H1 (cell line): Measurements from ENCODE around the gene NRXN2. TPM values are rescaled to one million over a fixed set of nuclear protein-coding genes. Genes with fewer than 3 reads are reported as not detected.

Source experiments
- CTCF ChIA-PET: fragments of 300-600 bp; sonication (Branson Sonifier 250); formaldehyde crosslinking; loops from one replicate; lab custom pipeline; 2021; ENCODE audit not compliant: partially characterized antibody; lab: Charles Lee
- POLR2A ChIA-PET: fragments of 300-600 bp; sonication (Branson Sonifier 250); formaldehyde crosslinking; loops from one replicate; lab custom pipeline; 2021; ENCODE audit warnings: inconsistent platforms; ENCODE audit not compliant: partially characterized antibody; lab: Charles Lee
- DNase-seq, 2 experiments: peaks; one replicate each; pipeline versions ENCODE4 v3.0.0 to v3.0.0-alpha.2; 2010 to 2022; ENCODE audit warnings: low spot score in 2 of 2, low read depth in 1 of 2, mixed read lengths in 1 of 2
- FAIRE-seq: peaks from 2 replicates; lab custom pipeline; 2011; peaks lifted over from hg19 to GRCh38; lab: Jason Lieb, UNC
- H2AFZ ChIP-seq: 2 replicates; pipeline ENCODE4 v1.8.1; 2012; ENCODE audit warnings: low read length, inconsistent platforms
- H2AK5ac ChIP-seq: 2 replicates; pipeline ENCODE4 v1.6.1; 2013; ENCODE audit warnings: low read depth, low read length
- H2BK120ac ChIP-seq: replicated peaks from 2 replicates; pipeline ENCODE3; 2013; ENCODE audit warnings: low read depth, low read length, inconsistent platforms
- H2BK12ac ChIP-seq: 2 replicates; pipeline ENCODE4 v1.6.1; 2013; ENCODE audit warnings: low read depth, low read length
- H2BK15ac ChIP-seq: 2 replicates; pipeline ENCODE4 v1.6.1; 2013; ENCODE audit warnings: low read length
- H2BK20ac ChIP-seq: 2 replicates; pipeline ENCODE4 v1.6.1; 2013; ENCODE audit warnings: low read length
- H2BK5ac ChIP-seq: 2 replicates; pipeline ENCODE4 v1.6.1; 2013; ENCODE audit warnings: low read depth, low read length
- H3K14ac ChIP-seq: 2 replicates; pipeline ENCODE4 v1.6.1; 2013; ENCODE audit warnings: inconsistent platforms; ENCODE audit not compliant: insufficient read length
- H3K18ac ChIP-seq: 2 replicates; pipeline ENCODE4 v1.6.1; 2013; ENCODE audit warnings: low read length; ENCODE audit errors: extremely low read depth
- H3K23ac ChIP-seq: 2 replicates; pipeline ENCODE4 v1.6.1; 2013; ENCODE audit warnings: inconsistent platforms; ENCODE audit not compliant: insufficient read length
- H3K23me2 ChIP-seq: 2 replicates; pipeline ENCODE4 v1.6.1; 2013; ENCODE audit warnings: low read depth, low read length
- H3K27ac ChIP-seq: 2 replicates; pipeline ENCODE4 v1.6.1; 2011; ENCODE audit warnings: low read depth, low read length, inconsistent platforms
- H3K27me3 ChIP-seq, 4 experiments: replicated peaks in 1 of 4; 1 replicate in 1 of 4; 2 replicates in 3 of 4; pipeline versions ENCODE4 v1.6.1 to v1.8.1; 2011 to 2013; ENCODE audit warnings: low read length in 3 of 4, mild to moderate bottlenecking in 3 of 4, inconsistent platforms in 2 of 4, mixed read lengths in 2 of 4, moderate library complexity in 1 of 4; ENCODE audit not compliant: control insufficient read depth in 3 of 4, insufficient read depth in 3 of 4; ENCODE audit errors: extremely low read depth in 1 of 4
- H3K36me3 ChIP-seq, 4 experiments: 2 replicates each; pipeline versions ENCODE4 v1.6.1 to v1.8.1; 2011 to 2013; ENCODE audit warnings: mild to moderate bottlenecking in 4 of 4, low read length in 3 of 4, moderate library complexity in 2 of 4, control low read depth in 1 of 4, inconsistent platforms in 1 of 4; ENCODE audit not compliant: insufficient read depth in 4 of 4, control insufficient read depth in 2 of 4
- H3K4ac ChIP-seq: replicated peaks from 2 replicates; pipeline ENCODE3; 2013; ENCODE audit warnings: low read length, low read depth, mixed read lengths, inconsistent platforms; ENCODE audit not compliant: insufficient read length
- H3K4me1 ChIP-seq, 4 experiments: replicated peaks in 1 of 4; 1 replicate in 1 of 4; 2 replicates in 3 of 4; pipeline versions ENCODE4 v1.6.1 to v1.8.1; 2011 to 2013; ENCODE audit warnings: low read length in 3 of 4, inconsistent platforms in 2 of 4, mixed read lengths in 1 of 4; ENCODE audit not compliant: insufficient read depth in 4 of 4, control insufficient read depth in 3 of 4
- H3K4me2 ChIP-seq, 2 experiments: 2 replicates each; pipeline versions ENCODE4 v1.6.1 to v1.8.1; 2011 to 2013; ENCODE audit warnings: low read depth in 2 of 2, low read length in 2 of 2, control low read depth in 1 of 2, inconsistent platforms in 1 of 2, mild to moderate bottlenecking in 1 of 2; ENCODE audit not compliant: insufficient read depth in 1 of 2
- H3K4me3 ChIP-seq, 4 experiments: fragments of 200-600, 300-600 bp in 1 of 4; sonication (generic), shearing (Covaris generic), sonication (Bioruptor Twin) in 1 of 4; 2 replicates each; pipeline versions ENCODE4 v1.5.1 to v1.8.1; 2011 to 2016; ENCODE audit warnings: low read length in 4 of 4, low read depth in 3 of 4, control low read depth in 2 of 4, inconsistent platforms in 2 of 4, mild to moderate bottlenecking in 2 of 4, mixed read lengths in 1 of 4, moderate library complexity in 1 of 4; ENCODE audit not compliant: insufficient read depth in 2 of 4; ENCODE audit errors: extremely low read depth in 1 of 4
- H3K56ac ChIP-seq: replicated peaks from 2 replicates; pipeline ENCODE3; 2013; ENCODE audit warnings: low read depth, mild to moderate bottlenecking, mixed read lengths, low read length, inconsistent platforms; ENCODE audit not compliant: insufficient read length
- H3K79me1 ChIP-seq: 2 replicates; pipeline ENCODE4 v1.6.1; 2013; ENCODE audit warnings: low read depth, low read length, control low read depth
- H3K79me2 ChIP-seq, 2 experiments: 2 replicates each; pipeline versions ENCODE4 v1.6.1 to v1.8.1; 2012 to 2013; ENCODE audit warnings: low read length in 2 of 2, mild to moderate bottlenecking in 2 of 2, inconsistent platforms in 1 of 2; ENCODE audit not compliant: insufficient read depth in 2 of 2, control insufficient read depth in 1 of 2
- H3K9ac ChIP-seq, 4 experiments: replicated peaks in 1 of 4; 1 replicate in 1 of 4; 2 replicates in 3 of 4; pipeline versions ENCODE4 v1.6.1 to v1.8.1; 2011 to 2013; ENCODE audit warnings: low read depth in 3 of 4, low read length in 3 of 4, control low read depth in 2 of 4, mild to moderate bottlenecking in 2 of 4, moderate library complexity in 2 of 4, inconsistent platforms in 1 of 4; ENCODE audit errors: extremely low read depth in 1 of 4
- H3K9me3 ChIP-seq, 2 experiments: 2 replicates each; pipeline versions ENCODE4 v1.6.1 to v1.8.1; 2012 to 2013; ENCODE audit warnings: mild to moderate bottlenecking in 2 of 2, moderate library complexity in 2 of 2, control low read depth in 1 of 2, inconsistent platforms in 1 of 2, low read depth in 1 of 2, low read length in 1 of 2, mixed read lengths in 1 of 2; ENCODE audit not compliant: insufficient read depth in 2 of 2
- H4K20me1 ChIP-seq, 2 experiments: replicated peaks in 1 of 2; 2 replicates each; pipeline versions ENCODE3 to v1.8.1; 2011 to 2013; ENCODE audit warnings: inconsistent platforms in 2 of 2, low read length in 2 of 2, mild to moderate bottlenecking in 1 of 2; ENCODE audit not compliant: insufficient read depth in 2 of 2, control insufficient read depth in 1 of 2
- H4K5ac ChIP-seq: 2 replicates; pipeline ENCODE4 v1.6.1; 2013; ENCODE audit warnings: low read length, low read depth, mixed read lengths, inconsistent platforms; ENCODE audit not compliant: insufficient read length
- H4K8ac ChIP-seq: 2 replicates; pipeline ENCODE4 v1.8.0; 2013; ENCODE audit warnings: mild to moderate bottlenecking, moderate library complexity, low read length, inconsistent platforms; ENCODE audit not compliant: insufficient read depth; ENCODE audit errors: extremely low read depth
- H4K91ac ChIP-seq: replicated peaks from 2 replicates; pipeline ENCODE3; 2013; ENCODE audit warnings: low read length, mixed read lengths, inconsistent platforms; ENCODE audit not compliant: insufficient read length
- CTCF ChIP-seq, 3 experiments: IDR thresholded peaks; 1 replicate in 2 of 3; 2 replicates in 1 of 3; pipeline versions ENCODE4 v1.5.1 to v1.6.1; 2011; ENCODE audit warnings: low read length in 3 of 3, mild to moderate bottlenecking in 3 of 3, inconsistent platforms in 2 of 3, low read depth in 1 of 3, moderate library complexity in 1 of 3; ENCODE audit not compliant: insufficient read depth in 1 of 3; ENCODE audit errors: control extremely low read depth in 1 of 3
- HDAC2 ChIP-seq, 2 experiments: fragments of 300-600 bp in 1 of 2; sonication (generic) in 1 of 2; IDR thresholded peaks; 2 replicates each; pipeline ENCODE4 v1.6.1; 2011 to 2012; ENCODE audit warnings: low read depth in 2 of 2, low read length in 2 of 2, mild to moderate bottlenecking in 2 of 2, moderate library complexity in 2 of 2, borderline replicate concordance in 1 of 2, inconsistent platforms in 1 of 2
- MAX ChIP-seq: IDR thresholded peaks from 2 replicates; pipeline ENCODE4 v1.6.1; 2012; ENCODE audit warnings: inconsistent platforms
- RAD21 ChIP-seq, 2 experiments: IDR thresholded peaks in 1 of 2; conservative IDR thresholded peaks in 1 of 2; 2 replicates each; pipeline ENCODE4 v1.6.1; 2011; ENCODE audit warnings: low read depth in 2 of 2, low read length in 2 of 2, improper control_type of control experiment in 1 of 2, inconsistent platforms in 1 of 2, mild to moderate bottlenecking in 1 of 2, moderate library complexity in 1 of 2
- SIN3A ChIP-seq, 2 experiments: IDR thresholded peaks in 1 of 2; conservative IDR thresholded peaks in 1 of 2; 2 replicates each; pipeline ENCODE4 v1.6.1; 2011 to 2012; ENCODE audit warnings: low read length in 2 of 2, improper control_type of control experiment in 1 of 2, low read depth in 1 of 2, mild to moderate bottlenecking in 1 of 2
- SP2 ChIP-seq: IDR thresholded peaks from 2 replicates; pipeline ENCODE4 v1.6.1; 2012; ENCODE audit warnings: mild to moderate bottlenecking, low read length, inconsistent platforms
- TAF1 ChIP-seq: IDR thresholded peaks from 2 replicates; pipeline ENCODE4 v1.6.1; 2011; ENCODE audit warnings: mild to moderate bottlenecking, low read depth, low read length
- TEAD4 ChIP-seq: IDR thresholded peaks from 2 replicates; pipeline ENCODE4 v1.6.1; 2012; ENCODE audit warnings: low read depth, low read length, inconsistent platforms, mixed read lengths
- WGBS, 2 experiments: shearing (Covaris generic) in 1 of 2; methylation state at CpG; one replicate each; pipeline versions ENCODE4 v1.1.6 to v1.1.7; 2013 to 2015; ENCODE audit warnings: low lambda C conversion rate in 2 of 2, mixed read lengths in 2 of 2, inconsistent platforms in 1 of 2, low coverage in 1 of 2, missing lambda C conversion rate in 1 of 2; ENCODE audit not compliant: insufficient replicate concordance in 2 of 2, insufficient coverage in 1 of 2, insufficient read length in 1 of 2; ENCODE audit errors: extremely low coverage in 1 of 2, missing lambda C conversion rate in 1 of 2; 5-methylcytosine and 5-hydroxymethylcytosine counted together
- polyA plus RNA-seq, 7 experiments: library from polyadenylated mRNA; depleted of rRNA in 3 of 7; stranded (reverse) in 5 of 7; unstranded in 2 of 7; fragments of >200 nt in 5 of 7; fragments of 200-250 nt in 2 of 7; gene quantifications; 1 replicate in 5 of 7; 2 replicates in 1 of 7; 4 replicates in 1 of 7; pipeline versions ENCODE4 v1.2.1 to v1.2.3, GENCODE V29; 2011 to 2013; ENCODE audit warnings: missing spikeins in 2 of 7, mixed read lengths in 2 of 7
- total RNA-seq: library from RNA; stranded (reverse); fragmentation: NEBNext Ultra II Directional; extraction: Animal tissue kit (Norgen Biotek cat#: 25700); gene quantifications from 2 replicates; pipeline ENCODE4 v1.2.1, GENCODE V29; 2021

Gene NRXN2
- total and polyA plus RNA-seq, 2 of the 8 experiments (the other 6 are each of a cell fraction or from before 2014, with no cell fraction given) = 1.3 to 11.5 TPM

DNA sequence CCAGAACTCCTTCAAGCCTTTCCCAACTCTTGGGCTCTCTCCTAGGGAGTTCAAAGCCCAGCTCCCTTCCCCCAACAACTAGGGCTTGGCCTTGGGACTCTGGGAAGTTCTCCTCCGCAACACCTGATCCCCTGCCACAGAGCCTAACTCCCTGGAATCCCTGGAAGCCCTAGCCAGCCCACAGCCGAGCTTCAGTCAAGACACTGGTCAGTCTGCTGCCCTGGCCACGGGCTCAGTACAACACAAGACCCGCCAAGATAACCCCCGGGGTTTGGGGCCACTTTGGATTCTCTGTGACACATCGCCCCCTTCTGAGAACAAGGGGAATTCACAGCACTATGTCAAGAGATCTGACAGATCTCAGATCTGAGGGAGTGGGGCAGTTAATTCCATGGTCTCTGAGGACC is 73.7 kb downstream of the NRXN2 start:
- POLR2A ChIA-PET = interaction anchor here (0.9 to 1.8 kb wide), 4 partner anchors 10 to 200 kb away, joined by 3 to 5 read pairs (median 4); no protein-coding TSS in a partner anchor
- TF ChIP-seq TAF1 = no peak
- TF ChIP-seq CTCF (IDR thresholded peaks at IDR 0.05; ENCODE audit: control extremely low read depth in 1 of 3, insufficient read depth in 1 of 3, low read depth in 1 of 3, low read length in 3 of 3) = peak in 2 of 3 experiments; percentile 86 to 88; a peak in 3 of 4 replicates
- TF ChIP-seq RAD21 (IDR thresholded peaks at IDR 0.05 in 1 of 2, conservative IDR thresholded peaks at IDR 0.05 in 1 of 2; ENCODE audit: low read depth in 2 of 2, low read length in 2 of 2) = peak; percentile 89 to 93
- no peak for TF ChIP-seq MAX
- no peak for TF ChIP-seq HDAC2 (IDR thresholded peaks at IDR 0.05; ENCODE audit: borderline replicate concordance in 1 of 2, low read depth in 2 of 2, low read length in 2 of 2)
- TF ChIP-seq SP2 = no peak
- TF ChIP-seq TEAD4 = peak; percentile 45
- TF ChIP-seq SIN3A (conservative IDR thresholded peaks at IDR 0.05 in 1 of 2, IDR thresholded peaks at IDR 0.05 in 1 of 2; ENCODE audit: low read depth in 1 of 2, low read length in 2 of 2) = 0 out of 4 replicates have a peak, but pooled peaks of 1 of the 2 experiments have one; percentile 58

More for the DNA sequence above, 73.7 kb downstream of the NRXN2 start:
- Histone ChIP-seq H3K36me3 (no peaks in the 10 kb centered on the region), H2BK120ac (no peak overlapping the region), H3K23ac (no peak overlapping the region), H2BK12ac (0 out of 2 replicates have a peak overlapping the region, but pooled peaks have one; percentile 60), H2BK20ac (no peak overlapping the region), H3K79me1 (no peaks in the 10 kb centered on the region), H3K4me1 (peaks cover 0 to 15% (median 8%) of the 10 kb centered on the region in 4 experiments; a peak in 6 of 7 replicates), H3K23me2 (peaks cover 3% of the 10 kb centered on the region; the same call in 1 of the 2 replicates), H4K8ac (no peak overlapping the region), H2BK5ac (no peak overlapping the region), H4K5ac (no peak overlapping the region), H3K4me3 (peak overlapping the region in 2 of 4 experiments; percentile 14 to 38; a peak in 3 of 8 replicates), H3K4ac (no peak overlapping the region), H3K4me2 (peak overlapping the region; percentile 29 to 52; a peak in 2 of 4 replicates), H4K91ac (no peak overlapping the region), H3K56ac (no peak overlapping the region), H3K18ac (no peak overlapping the region), H3K9ac (no peak overlapping the region), H2BK15ac (0 out of 2 replicates have a peak overlapping the region, but pooled peaks have one; percentile 61), H3K9me3 (no peaks in the 10 kb centered on the region), H3K79me2 (no peaks in the 10 kb centered on the region), H3K27me3 (peaks cover 0 to 18% (median 13%) of the 10 kb centered on the region in 4 experiments; a peak in 6 of 7 replicates), H3K27ac (no peak overlapping the region), H3K14ac (no peak overlapping the region), H2AK5ac (no peak overlapping the region), H4K20me1 (peaks cover 0 to 2% of the 10 kb centered on the region in 2 experiments), H2AFZ (no peak overlapping the region)
- peak in 1 of 2 experiments; percentile 78 for DNase-seq
- CTCF ChIA-PET = interaction anchor here (0.6 to 15.7 kb wide), 76 partner anchors 10 to 487 kb away, joined by 3 to 201 read pairs (median 5); partner anchors contain the start of genes PRDX5, RASGRP2 and TRMT112
- WGBS, 2 experiments = 35% methylated on average over 6 of the region's 6 CpGs; no CpG with 5 or more reads in 1 of the 2 experiments
- FAIRE-seq = no peak
